GM12891 (cell line): ENCODE measurements around the gene EPB41L1.

ENCODE experiments used
- POLR2A ChIP-seq: IDR thresholded peaks from 2 replicates; pipeline ENCODE4 v1.6.1; 2011; ENCODE audit warnings: low read depth, low read length, control low read depth
- POLR2AphosphoS5 ChIP-seq: IDR thresholded peaks from 2 replicates; pipeline ENCODE4 v1.6.1; 2011; ENCODE audit warnings: low read depth, low read length, control low read depth
- POU2F2 ChIP-seq: IDR thresholded peaks from 2 replicates; pipeline ENCODE4 v1.6.1; 2011; ENCODE audit warnings: low read depth, mild to moderate bottlenecking, control low read depth, low read length, moderate library complexity
- SPI1 ChIP-seq: IDR thresholded peaks from 2 replicates; pipeline ENCODE4 v1.6.1; 2011; ENCODE audit warnings: low read depth, low read length, control low read depth
- TAF1 ChIP-seq: IDR thresholded peaks from 2 replicates; pipeline ENCODE4 v1.6.1; 2011; ENCODE audit warnings: low read depth, low read length, control low read depth

DNA sequence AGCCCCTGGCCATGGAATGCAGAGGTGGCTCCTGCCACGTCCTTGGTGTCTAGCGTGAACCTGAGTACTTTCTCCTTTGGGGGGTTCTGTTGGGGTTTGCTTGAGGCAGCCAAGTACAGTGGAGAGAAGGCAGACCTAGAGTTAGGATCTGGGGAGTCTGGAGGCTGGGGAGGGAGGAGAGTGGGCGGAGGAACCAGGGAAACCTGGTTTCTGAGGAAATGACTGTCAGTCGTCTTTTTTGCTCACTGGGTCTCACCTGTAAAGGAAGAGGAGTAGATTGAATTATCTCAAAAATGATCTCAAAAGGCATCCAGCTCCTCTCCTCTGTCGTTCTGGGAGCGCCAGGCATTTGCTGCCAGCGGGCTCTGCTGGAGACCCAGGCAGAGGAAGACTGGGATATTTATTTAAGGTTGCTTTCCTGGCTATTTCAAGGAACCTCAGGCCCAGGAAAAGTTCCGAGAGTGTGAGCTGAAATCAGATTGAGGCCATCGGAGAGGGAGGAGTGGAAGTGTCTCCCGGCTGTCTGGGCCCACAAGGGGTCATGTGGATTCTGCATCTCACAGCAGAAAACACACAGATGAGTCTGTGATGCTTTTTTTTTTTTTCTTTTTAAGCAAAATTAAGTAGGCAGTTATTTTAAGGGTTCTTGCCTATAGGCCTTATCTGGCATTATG, 16.1 kb downstream of the EPB41L1 start:
- no peak for TF ChIP-seq POLR2A
- no peak for TF ChIP-seq POLR2AphosphoS5
- no peak for TF ChIP-seq POU2F2
- no peak for TF ChIP-seq TAF1
- TF ChIP-seq SPI1: no peak
